ENCODE data around the gene EYS.
"Not testable (repeated sequence)": the region's sequence is repeated elsewhere in the genome, so short reads cannot be mapped to it uniquely, and the experiment has no call there.

The EYS gene

DNA sequence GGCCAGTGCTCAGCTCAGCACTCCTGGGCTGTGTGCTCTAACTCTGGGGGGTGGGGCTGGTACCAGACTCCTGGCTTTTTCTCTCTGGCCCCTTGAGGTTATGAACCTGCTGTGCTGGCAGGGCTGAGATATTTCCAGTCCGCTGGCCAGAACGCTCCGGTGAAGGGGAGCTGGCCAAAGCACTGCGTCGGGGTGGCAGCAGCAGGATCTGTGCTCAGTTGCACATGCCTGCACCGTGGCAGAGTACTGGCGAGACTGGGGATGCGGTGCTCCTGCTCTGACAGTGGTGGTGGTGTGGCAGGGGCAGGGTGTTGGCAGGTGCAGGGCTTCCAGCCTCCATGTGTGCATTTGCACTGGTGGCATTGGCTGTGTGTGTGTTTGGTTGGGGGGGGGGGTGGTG lies 1697.0 kb downstream of the EYS start:
- no peak for DNase-seq

DNA sequence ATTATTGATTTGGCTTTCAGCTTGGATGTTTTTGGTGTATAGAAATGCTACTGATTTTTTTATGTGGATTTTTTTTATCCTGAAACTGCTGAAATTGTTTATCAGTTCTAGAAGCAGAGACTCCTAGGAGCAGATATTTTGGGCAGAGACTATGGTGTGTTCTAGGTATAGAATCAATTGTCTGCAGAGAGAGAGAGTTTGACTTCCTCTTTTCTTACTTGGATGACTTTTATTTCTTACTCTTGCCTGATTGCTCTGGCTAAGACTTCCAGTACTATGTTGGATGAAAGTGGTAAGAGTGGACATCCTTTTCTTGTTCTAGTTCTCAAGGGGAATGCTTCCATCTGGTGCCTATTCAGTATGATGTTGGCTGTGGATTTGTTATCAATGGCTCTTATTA lies 1700.8 kb downstream of the EYS start:
- DNase-seq = no peak

GRCh38 chr6:64000818-64001491 lies 1706.1 kb downstream of the EYS start:
- no peak for DNase-seq

DNA sequence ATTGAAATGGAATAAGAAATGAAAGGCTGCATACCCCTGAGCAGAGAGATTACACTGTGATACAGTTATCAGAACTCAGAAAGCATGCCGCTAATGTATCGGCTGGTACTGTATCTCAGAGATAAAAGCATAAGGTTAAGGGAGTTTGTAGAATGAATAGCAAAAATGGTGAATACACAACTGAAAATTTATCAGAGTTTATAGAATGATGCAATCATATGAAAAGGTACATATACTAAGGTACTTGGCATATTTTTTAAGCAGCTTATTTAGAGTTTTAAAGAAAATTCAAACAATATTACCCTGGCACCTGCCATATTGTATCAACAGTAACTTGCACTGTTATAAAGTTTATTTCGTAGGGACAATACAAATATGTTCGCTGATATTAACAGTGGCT lies 1707.4 kb downstream of the EYS start:
- DNase-seq = no peak

DNA sequence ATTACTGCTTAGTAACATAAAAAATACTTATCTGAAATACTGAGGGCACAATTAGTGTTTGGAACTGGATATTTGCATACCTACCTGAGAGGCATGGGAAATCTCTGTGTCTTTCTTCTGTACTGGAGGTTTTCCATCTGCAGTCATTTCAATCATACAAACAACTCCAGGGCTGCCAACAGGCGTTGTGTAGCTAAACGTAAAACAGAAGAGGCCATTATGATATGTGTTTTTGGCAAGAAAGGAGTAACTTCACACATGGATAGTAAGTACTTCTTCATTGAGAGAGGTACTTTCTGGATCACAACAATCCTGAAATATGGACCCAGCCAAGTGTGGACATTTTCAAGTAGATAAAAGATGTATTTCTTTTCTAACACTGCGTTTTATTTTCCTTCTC lies 1708.0 kb downstream of the EYS start:
- DNase-seq = no peak

DNA sequence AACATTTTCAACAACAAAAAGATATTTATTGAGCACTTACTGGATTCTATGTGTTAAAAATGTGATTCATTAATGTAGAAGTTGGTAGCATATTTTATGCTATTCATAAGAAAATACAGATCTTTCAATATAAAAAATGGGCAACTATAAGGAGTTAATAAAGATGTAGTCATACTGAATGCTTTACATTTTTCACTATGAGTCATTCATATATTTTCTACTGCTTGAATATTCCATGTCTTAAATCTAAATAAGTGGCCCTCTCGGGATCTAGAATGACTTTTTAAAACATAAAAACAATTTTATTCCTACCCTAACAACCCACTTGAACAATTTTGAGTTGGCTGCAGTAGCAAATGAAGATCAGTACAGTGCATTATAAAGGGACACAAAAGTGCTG lies 1709.3 kb downstream of the EYS start:
- no peak for DNase-seq

GRCh38 chr6:63997221-63997620 lies 1709.8 kb downstream of the EYS start:
- DNase-seq = no peak

- no peak for DNase-seq
Observed at GRCh38 chr6:63985223-63985622, 1721.8 kb downstream of the EYS start.

- DNase-seq = no peak
Observed at GRCh38 chr6:63975699-63976098, 1731.3 kb downstream of the EYS start.

DNA sequence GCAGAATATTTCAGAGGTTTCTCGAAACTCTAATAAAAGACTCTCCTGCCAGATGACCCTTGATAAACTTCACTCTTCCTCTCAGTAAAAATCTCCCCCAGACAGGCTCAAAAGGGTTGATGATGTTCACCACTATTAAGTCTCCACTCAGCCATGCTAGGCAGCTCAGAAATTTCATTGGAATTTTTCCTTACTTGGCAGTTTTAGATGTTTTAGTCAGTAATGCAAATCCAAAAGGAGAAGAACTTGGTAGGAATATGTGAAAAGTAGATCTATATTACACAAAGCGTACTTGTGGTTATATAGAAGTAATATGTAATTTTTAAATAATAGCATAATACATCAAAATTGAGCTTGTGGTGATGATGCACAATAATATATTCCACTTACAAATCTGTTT lies 1738.4 kb downstream of the EYS start:
- DNase-seq = no peak

GRCh38 chr6:63964366-63964765 lies 1742.7 kb downstream of the EYS start:
- no peak for DNase-seq

DNA sequence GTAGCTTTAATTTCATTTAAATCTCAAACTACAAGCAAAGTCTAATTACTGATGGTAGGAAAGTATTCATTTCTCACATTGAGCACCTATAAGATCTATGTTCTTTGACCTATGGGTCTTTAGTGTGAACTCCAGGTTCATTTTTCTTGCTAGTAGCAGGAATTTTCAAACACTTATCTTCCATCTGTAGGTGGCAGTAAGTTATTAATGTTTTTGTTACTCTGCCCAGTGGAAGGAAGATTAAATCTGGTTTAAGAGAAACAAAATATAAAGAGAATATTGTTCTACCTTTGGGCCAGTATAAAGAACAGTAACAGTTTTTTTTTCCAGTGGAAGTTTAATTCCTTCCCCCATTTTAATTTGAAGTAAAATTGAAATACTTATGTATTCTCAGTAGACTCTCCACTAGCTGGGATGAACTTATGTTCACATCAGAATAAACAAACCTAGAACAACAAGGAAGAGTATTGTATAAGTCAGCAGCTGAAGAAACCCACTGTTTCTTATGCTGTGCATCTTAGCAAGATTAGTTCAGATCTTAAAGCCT lies 1743.2 kb downstream of the EYS start:
- no peak for DNase-seq

DNA sequence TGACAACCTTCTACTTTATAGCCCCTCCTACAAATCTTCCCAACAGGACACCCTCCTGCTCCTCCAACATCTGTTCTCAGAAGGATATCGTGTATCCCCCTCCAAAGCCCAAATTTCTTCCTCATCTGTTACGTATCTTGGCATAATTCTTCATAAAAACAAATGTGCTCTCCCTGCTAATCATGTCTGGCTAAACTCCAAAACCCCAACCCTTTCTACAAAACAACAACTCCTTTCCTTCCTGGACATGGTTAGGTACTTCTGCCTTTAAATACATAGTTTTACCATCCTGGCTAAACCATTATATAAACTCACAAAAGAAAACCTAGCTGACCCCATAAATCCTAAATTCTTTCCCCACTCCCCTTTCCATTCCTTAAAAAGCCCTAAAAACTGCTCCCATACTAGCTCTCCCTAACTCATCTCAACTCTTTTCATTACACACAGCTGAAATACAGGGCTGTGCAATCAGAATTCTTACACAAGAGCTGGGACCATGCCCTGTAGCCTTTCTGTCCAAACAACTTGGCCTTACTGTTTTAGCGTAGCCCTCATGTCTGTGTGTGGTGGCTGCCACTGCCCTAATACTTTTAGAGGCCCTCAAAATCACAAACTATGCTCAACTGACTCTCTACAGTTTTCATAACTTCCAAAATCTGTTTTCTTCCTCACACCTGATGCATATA lies 1753.5 kb downstream of the EYS start:
- not testable (repeated sequence) for DNase-seq

GRCh38 chr6:63947792-63948529 lies 1759.1 kb downstream of the EYS start:
- no peak for DNase-seq

- no peak for DNase-seq
Observed at GRCh38 chr6:63945987-63946386, 1761.0 kb downstream of the EYS start.

GRCh38 chr6:63943826-63944225 lies 1763.2 kb downstream of the EYS start:
- no peak for DNase-seq

DNA sequence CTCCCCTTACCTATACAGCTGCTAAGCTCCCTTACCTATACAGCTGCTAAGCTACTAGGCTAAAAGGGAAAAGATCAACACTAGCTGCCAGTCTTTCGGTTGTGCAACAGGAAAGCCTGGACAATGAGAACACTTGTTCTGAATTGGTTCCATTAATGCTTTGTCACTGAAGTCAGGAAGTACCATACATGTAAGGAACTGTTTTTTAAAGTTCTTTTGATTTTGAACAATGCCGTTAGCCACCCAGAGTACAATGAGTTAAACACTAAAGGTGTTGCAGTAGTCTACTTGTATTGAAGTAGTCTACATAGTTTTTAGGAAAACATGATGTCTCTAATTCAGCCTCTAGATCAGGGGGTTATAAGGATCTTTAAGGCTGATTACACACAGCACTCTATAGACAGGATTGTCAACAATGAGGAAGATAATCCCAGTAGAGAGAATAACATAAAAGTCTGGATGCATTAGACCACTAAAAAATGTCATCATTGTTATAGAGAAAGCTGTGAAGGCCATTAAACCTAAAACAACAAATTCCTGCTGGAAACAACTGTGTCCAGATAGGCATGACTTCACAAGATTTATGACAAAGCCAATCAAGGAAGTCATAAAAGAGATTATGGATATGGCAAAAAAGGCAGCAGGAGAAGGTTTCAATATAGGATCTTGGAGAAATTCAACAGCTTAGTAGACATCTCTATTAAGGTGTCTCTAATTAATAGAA lies 1765.1 kb downstream of the EYS start:
- DNase-seq = no peak

- DNase-seq = no peak
Observed at GRCh38 chr6:63940056-63940455, 1767.0 kb downstream of the EYS start.

DNA sequence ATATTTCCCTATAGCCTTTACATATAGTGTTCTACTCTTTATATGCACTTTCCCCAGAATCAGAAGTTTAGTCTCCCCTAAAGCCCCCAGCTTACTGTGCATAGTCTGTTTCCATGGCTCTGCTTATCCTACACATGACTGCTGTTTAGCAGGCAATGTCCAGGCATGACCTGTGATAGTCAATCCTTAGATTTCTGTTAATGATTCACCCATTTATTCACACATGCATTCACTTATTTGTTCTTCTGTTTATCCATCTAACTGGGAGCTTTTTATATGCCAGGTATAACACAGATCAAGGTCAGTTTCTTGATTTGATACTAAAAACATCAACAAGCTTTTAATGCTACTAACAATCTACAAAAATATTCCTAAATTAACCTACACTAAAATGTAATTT lies 1770.6 kb downstream of the EYS start:
- DNase-seq = no peak

DNA sequence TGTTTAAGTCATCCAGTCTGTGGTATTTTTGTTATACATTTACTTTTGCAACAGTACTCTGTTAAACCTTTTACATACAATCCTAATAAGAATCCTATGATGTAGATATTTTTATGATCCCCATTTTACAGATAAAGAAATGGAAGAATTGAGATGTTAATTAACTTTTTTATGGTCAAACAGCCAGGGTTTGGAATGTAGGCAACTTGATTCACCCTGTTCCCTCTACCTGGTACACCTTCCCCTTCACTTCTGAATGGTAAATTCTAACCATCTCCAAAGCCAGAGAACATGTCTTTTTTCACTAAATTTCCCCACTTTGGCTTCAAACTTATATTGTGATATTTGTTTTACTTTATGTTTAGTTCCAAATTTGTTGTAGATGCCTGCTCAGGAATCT lies 1771.3 kb downstream of the EYS start:
- no peak for DNase-seq

- not testable (repeated sequence) for DNase-seq
Observed at GRCh38 chr6:63933948-63934347, 1773.1 kb downstream of the EYS start.

DNA sequence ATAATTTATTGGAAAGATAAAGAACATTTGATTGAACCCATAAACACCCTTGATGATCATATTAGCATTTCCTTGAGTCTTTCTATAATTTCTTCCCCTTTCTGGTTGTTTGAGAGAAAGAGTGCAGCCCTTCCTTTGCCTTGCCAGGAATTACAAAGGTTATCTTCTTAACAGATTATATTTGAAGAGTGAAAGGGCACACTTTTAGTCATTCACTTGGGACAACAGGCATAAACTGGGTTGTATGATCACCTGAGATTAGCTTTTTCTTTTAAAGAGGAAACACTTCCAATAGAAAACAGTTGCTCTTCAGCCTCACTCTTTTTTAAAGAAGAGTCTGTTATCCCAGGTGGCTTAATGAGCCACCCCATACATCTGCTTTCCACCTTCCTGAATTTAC lies 1776.2 kb downstream of the EYS start:
- no peak for DNase-seq

GRCh38 chr6:63929111-63929510 lies 1777.9 kb downstream of the EYS start:
- no peak for DNase-seq
